Adrenal gland (tissue), 5 donors: ENCODE results near the gene FFAR1.
"Not testable (repeated sequence)": the region's sequence is repeated elsewhere in the genome, so short reads cannot be mapped to it uniquely, and the experiment has no call there.

Source experiments
- POLR2A ChIP-seq, 2 donors: fragments of 450-650 bp; IDR thresholded peaks; one replicate each; pipeline ENCODE4 v1.6.1; 2017; ENCODE audit warnings: antibody characterized with exemption in 2 of 2, mild to moderate bottlenecking in 2 of 2, moderate library complexity in 1 of 2
- TF ChIP-seq, protein P1 (sequence below), 6 experiments: fragments of 450-650 bp in 4 of 6; fragments of 200-600 bp in 2 of 6; sonication (generic) in 1 of 6; IDR thresholded peaks; 1 replicate in 5 of 6; 2 replicates in 1 of 6; pipeline versions ENCODE4 v1.5.1 to v1.8.0; 2016 to 2021; ENCODE audit warnings: antibody characterized with exemption in 6 of 6, mild to moderate bottlenecking in 2 of 6, moderate library complexity in 1 of 6
- donor health status: DM: no; HTN: no; CAD: no.

DNA sequence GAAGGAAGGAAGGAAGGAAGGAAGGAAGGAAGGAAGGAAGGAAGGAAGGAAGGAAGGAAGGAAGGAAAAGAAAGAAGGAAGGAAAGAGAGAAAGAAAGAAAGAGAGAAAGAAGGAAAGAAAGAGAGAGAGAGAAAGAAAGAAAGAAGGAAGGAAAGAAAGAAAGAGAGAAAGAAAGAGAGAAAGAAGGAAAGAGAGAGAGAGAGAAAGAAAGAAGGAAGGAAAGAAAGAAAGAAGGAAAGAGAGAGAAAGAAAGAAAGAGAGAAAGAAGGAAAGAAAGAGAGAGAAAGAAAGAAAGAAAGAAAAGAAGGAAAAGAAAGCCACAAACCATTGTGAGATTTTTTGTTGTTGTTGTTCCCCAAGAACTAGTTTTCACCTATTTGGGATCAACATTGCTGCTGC is 26.3 kb downstream of the FFAR1 start:
- TF ChIP-seq, protein P1, sequence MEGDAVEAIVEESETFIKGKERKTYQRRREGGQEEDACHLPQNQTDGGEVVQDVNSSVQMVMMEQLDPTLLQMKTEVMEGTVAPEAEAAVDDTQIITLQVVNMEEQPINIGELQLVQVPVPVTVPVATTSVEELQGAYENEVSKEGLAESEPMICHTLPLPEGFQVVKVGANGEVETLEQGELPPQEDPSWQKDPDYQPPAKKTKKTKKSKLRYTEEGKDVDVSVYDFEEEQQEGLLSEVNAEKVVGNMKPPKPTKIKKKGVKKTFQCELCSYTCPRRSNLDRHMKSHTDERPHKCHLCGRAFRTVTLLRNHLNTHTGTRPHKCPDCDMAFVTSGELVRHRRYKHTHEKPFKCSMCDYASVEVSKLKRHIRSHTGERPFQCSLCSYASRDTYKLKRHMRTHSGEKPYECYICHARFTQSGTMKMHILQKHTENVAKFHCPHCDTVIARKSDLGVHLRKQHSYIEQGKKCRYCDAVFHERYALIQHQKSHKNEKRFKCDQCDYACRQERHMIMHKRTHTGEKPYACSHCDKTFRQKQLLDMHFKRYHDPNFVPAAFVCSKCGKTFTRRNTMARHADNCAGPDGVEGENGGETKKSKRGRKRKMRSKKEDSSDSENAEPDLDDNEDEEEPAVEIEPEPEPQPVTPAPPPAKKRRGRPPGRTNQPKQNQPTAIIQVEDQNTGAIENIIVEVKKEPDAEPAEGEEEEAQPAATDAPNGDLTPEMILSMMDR (IDR thresholded peaks at IDR 0.05) = not testable (repeated sequence)
- not testable (repeated sequence) for TF ChIP-seq POLR2A (IDR thresholded peaks at IDR 0.05)
